AG04449 (cell line): Measurements from ENCODE around the gene AP3S2.
A peak's percentile ranks its signal among the peaks of the same experiment; 100 is the strongest.

Experiments used
- CTCF ChIA-PET: fragments of 350-600 bp; formaldehyde crosslinking; extraction: SDS; loops from one replicate; lab custom pipeline; 2021; ENCODE audit warnings: antibody characterized with exemption; lab: Yijun Ruan, JAX
- POLR2A ChIA-PET: fragments of 400-600, 350-600 bp; formaldehyde crosslinking; extraction: SDS; loops from one replicate; lab custom pipeline; 2020; ENCODE audit warnings: antibody characterized with exemption, inconsistent platforms; lab: Yijun Ruan, JAX
- DNase-seq: peaks from one replicate; pipeline ENCODE4 v3.0.0-alpha.2; 2010; ENCODE audit warnings: low read depth, low spot score
- H3K4me3 ChIP-seq: 2 replicates; pipeline ENCODE4 v1.5.1; 2011; ENCODE audit warnings: low read depth, mild to moderate bottlenecking, control low read depth, low read length
- CTCF ChIP-seq: IDR thresholded peaks from one replicate; pipeline ENCODE4 v1.5.1; 2011; ENCODE audit warnings: mild to moderate bottlenecking, moderate library complexity, low read length, control low read depth, inconsistent platforms; ENCODE audit not compliant: insufficient read depth; ENCODE audit errors: missing control alignments

The AP3S2 gene

DNA sequence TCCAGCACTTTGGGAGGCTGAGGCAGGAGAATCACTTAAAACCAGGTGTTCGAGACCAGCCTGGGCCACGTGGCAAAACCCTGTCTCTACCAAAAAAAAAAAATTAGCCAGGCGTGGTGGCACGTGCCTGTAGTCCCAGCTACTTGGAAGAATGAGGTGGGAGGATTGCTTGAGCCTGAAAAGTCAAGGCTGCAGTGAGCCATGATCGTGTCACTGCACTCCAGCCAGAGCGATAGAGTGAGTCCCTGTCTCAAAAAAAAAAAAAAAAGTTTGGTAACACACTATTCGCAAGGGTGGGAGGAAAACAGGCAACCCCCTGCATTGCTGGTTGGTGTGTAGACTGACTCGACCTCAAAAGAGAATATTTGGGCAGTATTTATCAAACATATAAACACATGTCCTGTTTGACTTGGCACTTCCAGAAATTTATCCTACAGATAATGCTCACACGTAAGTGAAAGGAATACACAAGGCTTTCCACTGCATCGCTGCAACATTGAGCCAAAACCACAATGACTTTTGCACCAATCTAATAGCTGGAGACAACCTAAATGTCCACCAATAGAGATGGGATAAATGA is 76.0 kb downstream of the AP3S2 start:
- no peak for TF ChIP-seq CTCF
- POLR2A ChIA-PET, result no interaction called here
- CTCF ChIA-PET, result interaction anchor here (1.6 kb wide), 1 partner anchor 57 kb away, joined by 5 read pairs; no protein-coding TSS in a partner anchor
- DNase-seq, result no peak
- H3K4me3 ChIP-seq, result no peak overlapping the region

DNA sequence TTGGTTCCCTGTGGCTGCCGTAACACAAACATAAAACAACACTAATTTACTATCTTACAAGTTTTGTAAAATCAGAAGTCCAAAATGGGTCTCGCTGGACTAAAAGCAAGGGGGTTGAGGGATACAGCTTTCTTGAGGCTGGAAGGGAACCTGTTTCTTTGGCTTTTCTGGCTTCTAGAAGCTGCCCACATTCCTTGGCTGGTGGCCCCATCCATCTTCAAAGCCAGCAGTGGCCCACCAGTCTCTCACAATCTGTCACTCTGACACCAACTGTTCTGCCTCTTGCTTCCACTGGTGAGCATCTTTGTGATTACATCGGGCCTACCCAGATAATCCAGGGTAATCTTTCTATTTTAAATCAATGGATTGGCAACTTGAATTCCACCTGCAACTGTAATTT is 78.0 kb downstream of the AP3S2 start:
- H3K4me3 ChIP-seq, result no peak overlapping the region
- POLR2A ChIA-PET, result interaction anchor here (1.9 to 2.7 kb wide), 2 partner anchors 13 to 22 kb away, joined by 10 to 15 read pairs; no protein-coding TSS in a partner anchor
- CTCF ChIA-PET, result interaction anchor here (2.0 kb wide), 1 partner anchor 21 kb away, joined by 5 read pairs; no protein-coding TSS in a partner anchor
- TF ChIP-seq CTCF, result no peak
- DNase-seq, result no peak

- peak overlapping the region; percentile 78 for H3K4me3 ChIP-seq
- ChIA-PET POLR2A (interaction anchor here (0.7 to 2.7 kb wide), 6 partner anchors 8 to 60 kb away, joined by 3 to 15 read pairs (median 6); no protein-coding TSS in a partner anchor), CTCF (interaction anchor here (0.7 to 1.6 kb wide), 3 partner anchors 60 to 74 kb away, joined by 3 to 16 read pairs (median 3); no protein-coding TSS in a partner anchor)
- no peak for DNase-seq
- TF ChIP-seq CTCF, result no peak
Measured at GRCh38 chr15:89814112-89814742, 79.6 kb downstream of the AP3S2 start.

GRCh38 chr15:89813381-89814111 is 80.2 kb downstream of the AP3S2 start:
- no peak for DNase-seq
- TF ChIP-seq CTCF, result no peak
- H3K4me3 ChIP-seq, result peak overlapping the region; percentile 78
- CTCF ChIA-PET, result interaction anchor here (1.2 to 2.0 kb wide), 3 partner anchors 61 to 73 kb away, joined by 3 to 16 read pairs (median 11); no protein-coding TSS in a partner anchor
- POLR2A ChIA-PET, result interaction anchor here (1.3 to 2.7 kb wide), 3 partner anchors 15 to 24 kb away, joined by 3 to 15 read pairs (median 10); no protein-coding TSS in a partner anchor

GRCh38 chr15:89812847-89813320 is 80.9 kb downstream of the AP3S2 start:
- no peak for TF ChIP-seq CTCF
- ChIA-PET POLR2A (no interaction called here), CTCF (interaction anchor here (1.3 to 2.0 kb wide), 3 partner anchors 37 to 62 kb away, joined by 3 to 11 read pairs (median 5); partner anchors contain the start of gene MESP2)
- DNase-seq, result no peak
- peak overlapping the region; percentile 78 for H3K4me3 ChIP-seq
